Measurements from ENCODE around the gene ALDH9A1.
"Not testable (repeated sequence)": the region's sequence is repeated elsewhere in the genome, so short reads cannot be mapped to it uniquely, and the experiment has no call there.

Gene ALDH9A1

DNA sequence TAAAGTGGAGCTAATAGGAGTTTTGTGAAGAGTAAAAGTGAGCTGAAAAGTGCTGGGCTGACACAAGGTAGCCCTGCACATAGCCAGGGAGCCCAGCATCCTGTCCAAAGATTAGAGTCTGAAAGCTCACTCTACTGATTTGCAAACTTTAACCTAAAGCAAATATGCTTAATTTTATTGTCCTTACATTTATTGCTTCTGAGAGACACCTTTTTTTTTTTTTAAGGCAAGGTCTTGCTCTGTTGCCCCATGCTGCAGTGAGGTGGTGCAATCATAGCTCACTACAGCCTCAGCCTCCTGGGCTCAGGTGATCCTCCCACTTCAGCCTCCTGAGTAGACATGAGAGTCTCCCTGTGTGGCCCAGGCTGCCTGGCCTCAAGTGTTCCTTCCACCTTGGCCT, 50.8 kb downstream of the ALDH9A1 start:
- no peak overlapping the region for H3K4me3 ChIP-seq (ENCODE audit: low read depth, low read length)

DNA sequence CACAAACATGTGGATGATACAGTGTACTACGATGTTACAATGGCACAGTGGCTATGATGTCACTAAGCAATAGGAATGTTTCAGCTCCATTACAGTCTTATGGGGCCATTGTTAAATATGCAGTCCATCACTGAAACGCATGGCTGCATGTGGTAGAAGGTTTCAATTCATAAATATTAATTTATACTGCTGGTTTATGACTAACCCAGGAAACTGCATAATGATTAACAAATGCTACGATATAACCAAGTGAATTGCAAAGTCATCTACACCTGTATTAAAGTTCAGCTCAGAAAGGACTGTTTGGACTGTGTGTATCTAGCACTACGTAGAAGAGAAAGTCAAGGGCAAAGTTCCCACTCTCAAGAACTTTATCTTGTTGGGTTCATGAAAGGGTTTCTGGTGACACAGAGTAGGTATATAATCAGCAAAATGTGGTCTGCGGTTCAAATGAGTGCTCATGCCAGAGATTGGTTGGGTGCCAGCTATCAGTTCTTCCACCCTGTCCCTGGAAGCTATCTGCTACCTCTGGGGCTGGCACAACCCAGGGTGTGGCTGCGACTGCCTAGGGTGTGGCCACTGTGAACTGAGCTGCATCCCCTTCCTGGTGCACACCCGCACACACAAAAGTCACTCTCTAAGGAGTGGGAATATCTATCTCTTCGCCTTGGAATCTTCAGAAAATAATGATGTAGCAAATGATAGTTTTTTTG, 52.6 kb downstream of the ALDH9A1 start:
- no peak overlapping the region for H3K4me3 ChIP-seq (ENCODE audit: low read depth, low read length)

DNA sequence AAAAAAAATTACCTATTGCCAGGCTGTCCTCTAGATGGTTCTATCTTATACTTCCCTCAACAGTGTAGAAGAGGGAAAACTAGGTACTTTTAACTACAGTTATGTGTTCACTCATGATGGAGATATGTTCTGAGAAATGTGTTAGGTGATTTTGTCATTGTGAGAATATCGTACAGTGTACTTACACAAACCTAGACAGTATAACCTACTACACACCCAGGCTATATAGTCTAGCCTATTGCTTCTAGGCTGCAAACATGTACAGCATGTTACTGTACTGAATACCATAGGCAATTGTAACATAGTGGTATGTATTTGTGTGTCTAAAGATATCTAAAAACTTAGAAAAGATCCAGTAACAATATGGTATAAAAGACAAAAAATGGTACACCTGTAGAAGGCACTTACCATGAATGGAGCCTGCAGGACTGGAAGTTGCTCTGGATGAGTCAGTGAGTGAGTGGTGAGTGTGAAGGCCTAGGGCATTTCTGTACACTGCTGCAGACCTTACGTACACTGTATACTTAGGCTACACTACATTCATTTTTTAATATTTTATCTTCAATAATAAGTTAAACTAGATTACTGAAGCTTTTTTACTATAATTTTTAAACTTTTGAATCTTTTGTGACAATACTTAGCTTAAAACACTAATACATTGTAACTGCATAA, 54.2 kb downstream of the ALDH9A1 start:
- no peak overlapping the region for H3K4me3 ChIP-seq (ENCODE audit: low read depth, low read length)

DNA sequence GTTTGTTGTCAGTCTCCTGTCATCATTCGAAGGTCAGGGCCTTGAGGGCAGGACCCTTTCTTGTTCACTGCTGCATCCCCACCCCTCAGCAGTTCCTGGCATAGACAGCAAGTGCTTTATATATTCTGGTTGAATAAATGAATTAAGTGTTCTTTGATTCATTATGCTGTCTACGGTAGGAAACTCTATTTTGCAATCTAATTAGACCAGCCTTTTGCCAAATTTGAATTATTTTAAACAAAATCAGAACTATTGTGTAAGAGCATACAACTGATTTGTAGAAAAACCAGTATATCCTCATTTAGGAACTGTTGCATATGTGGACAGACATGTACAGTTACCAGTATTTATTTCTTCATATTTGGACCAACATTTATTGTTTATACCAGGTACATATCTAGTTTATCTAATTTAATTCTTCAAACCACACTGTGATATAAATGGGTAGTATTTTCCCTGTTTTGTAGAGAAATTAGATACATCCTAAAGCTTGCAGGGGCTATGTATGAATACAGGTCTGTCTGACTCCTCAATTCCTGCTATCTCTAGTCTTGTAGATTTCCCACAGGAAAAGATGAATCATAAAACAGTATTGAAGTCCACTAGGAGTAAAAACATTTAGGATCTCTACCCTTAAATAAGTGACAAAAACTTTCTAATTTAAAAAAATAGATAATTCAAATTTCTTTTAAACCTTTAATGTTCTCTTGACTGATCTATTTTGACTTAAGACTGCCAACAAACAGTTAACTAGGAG, 57.0 kb downstream of the ALDH9A1 start:
- H3K4me3 ChIP-seq (ENCODE audit: low read depth, low read length): no peak overlapping the region

DNA sequence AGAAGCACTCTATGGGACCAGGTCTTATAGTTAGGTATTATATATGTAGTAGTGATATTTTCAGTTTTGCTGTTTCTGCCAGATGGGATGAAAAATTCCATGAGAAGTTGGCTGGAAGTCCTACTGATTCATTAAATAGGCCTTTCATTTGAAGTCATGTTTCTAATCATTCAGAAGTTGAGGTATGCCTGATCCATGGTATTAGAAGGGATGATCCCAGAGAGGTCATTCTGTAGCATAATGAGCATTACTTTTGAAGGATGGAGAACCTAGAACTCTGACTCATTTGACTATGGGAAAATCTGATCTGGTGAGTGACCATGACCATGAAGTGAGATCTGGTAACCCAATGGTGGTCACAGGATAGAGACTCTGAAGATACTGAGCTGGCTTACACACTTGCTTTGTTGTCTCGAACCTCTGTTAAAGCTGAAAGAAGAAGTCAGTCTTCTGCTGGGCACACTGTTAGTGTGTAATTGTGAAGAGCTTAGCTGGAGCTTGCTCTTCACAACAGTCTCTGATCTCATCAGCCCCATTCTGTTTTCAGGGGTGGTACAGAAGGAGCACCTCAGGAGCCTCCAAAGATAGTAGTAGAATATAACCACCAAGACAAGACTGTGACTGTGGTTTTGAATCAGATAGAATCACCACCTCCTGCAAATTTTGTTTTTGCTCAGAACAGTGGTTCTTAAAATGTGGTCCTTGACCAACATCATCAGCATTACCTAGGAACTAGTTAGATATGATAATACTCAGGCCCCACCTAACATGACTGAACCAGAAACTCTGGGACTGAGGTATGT, 58.3 kb downstream of the ALDH9A1 start:
- no peak overlapping the region for H3K4me3 ChIP-seq (ENCODE audit: low read depth, low read length)

DNA sequence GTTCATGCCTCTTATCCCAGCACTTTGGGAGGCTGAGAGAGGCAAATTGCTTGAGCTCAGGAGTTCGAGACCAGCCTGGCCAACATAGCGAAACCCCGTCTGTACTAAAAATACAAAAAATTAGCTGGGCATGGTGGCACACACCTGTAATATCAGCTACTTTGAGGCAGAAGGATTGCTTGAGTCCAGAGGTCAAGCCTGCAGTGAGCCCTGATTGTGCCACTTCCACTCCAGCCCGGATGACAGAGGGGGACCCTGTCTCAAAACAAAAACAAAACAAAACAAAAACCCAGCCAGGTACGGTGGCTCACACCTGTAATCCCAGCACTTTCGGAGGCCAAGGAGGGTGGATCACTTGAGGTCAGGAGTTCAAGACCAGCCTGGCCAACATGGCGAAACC, 60.2 kb downstream of the ALDH9A1 start:
- H3K4me3 ChIP-seq (ENCODE audit: low read depth, low read length): not testable (repeated sequence)

DNA sequence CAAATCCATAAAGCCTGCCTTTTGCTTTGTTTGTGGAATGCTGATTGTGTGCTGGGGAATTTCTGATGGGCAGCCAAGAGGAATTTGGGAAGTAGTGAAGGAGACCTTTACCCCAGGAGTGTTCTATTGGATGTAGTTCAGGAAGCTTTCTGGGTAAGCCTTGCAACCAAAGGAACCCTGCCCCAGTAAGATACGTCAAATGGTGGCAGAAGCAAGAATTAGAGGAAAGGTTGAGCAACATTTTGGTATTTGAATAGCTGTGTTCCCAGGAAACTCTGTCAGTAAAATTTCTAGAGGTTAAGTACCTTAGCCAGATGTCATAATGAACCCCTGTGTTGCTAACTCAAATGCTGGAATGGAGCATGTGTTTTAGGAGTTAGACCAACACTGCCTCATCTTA, 60.9 kb downstream of the ALDH9A1 start:
- H3K4me3 ChIP-seq (ENCODE audit: low read depth, low read length): no peak overlapping the region

DNA sequence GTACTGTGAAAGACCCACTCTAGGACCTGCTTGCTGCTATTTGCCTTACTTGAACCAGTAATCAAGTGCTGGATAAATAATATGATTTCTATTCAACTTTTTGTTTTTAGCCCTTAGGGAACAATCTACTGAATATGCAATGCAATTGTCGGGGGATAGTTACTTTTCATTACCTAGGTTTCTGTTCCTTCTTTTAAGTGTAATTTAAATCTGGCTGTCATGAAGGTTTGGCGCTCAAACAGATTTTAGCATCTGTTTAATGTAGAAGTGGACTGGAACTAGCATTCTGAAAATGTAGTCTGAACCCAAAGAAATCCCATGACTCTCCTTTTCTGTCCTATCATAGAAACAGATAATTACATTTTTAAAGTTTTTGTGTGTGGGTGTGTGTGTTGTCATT, 62.5 kb downstream of the ALDH9A1 start:
- no peak overlapping the region for H3K4me3 ChIP-seq (ENCODE audit: low read depth, low read length)

DNA sequence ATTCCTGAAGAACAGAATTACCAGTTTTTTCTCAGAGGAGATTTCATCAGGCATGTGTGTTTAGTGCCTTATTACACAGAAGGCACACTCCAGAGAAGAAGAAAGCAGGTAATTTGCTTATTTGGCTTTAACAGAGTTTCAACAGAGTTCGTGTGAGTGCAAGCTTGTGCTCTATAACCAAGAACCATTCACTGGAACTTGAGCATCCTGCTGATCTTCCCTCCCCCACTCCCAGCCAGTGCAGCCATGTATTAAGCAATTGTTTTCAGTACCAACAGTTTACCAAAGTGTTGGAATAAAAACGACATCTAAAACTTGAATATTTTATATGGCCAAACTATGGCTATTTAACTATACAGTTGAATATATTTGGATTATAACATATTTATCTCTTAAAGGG, 63.0 kb downstream of the ALDH9A1 start:
- H3K4me3 ChIP-seq (ENCODE audit: low read depth, low read length): no peak overlapping the region

DNA sequence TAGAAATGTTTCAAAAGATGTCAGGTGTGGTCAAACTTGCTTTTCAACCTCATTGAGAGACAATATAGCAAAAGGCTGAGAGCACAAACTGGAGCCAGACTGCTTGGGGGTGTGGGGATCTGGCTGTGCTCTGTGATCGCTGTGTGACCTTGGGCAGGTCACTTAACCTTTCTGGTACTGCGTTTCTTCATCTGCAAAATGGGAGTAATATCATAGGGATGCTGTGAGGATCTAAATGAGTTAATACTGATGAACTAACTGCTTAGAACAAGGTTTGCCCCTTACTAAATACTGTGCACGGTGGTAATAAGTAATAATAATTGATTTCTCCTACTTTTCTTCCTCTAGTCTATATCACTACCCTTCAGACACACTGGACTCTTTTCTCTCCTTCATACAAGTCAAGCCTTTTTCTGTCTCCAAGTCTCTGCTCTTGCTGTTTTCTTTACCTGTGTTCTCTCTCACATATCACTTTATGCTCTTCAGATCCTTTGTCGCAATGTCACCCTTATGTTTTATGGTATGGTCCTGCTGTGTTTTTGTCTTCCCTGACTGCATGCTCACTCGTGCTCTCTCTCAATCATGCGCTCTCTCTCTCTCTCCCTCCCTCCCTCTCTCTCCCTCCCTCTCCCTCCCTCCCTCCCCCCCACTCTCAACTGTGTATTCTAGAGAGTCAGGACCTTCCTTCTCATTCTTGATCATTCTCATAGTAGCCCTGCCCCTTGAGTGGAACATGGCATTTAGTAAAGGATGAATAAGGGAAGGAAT, 64.0 kb downstream of the ALDH9A1 start:
- no peak overlapping the region for H3K4me3 ChIP-seq (ENCODE audit: low read depth, low read length)

DNA sequence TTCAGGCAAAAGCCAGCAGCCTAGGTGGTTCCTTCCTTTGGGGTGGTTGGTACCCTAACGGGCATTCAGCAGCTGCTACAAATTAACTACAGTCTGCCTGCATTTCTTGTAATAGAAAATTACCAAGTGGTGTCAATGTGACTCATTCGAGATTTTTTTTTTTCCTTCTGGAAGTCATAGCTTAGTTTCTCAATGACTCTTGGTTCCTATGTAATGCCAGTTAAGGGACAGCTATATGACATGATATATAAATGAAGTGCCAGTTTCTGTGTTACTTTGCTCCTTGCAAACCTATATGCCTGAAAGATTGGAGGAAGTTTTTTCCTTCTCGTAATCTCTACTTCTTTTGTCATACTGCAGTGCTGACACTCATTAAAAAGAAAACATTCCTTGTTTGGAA, 64.7 kb downstream of the ALDH9A1 start:
- H3K4me3 ChIP-seq (ENCODE audit: low read depth, low read length): no peak overlapping the region

DNA sequence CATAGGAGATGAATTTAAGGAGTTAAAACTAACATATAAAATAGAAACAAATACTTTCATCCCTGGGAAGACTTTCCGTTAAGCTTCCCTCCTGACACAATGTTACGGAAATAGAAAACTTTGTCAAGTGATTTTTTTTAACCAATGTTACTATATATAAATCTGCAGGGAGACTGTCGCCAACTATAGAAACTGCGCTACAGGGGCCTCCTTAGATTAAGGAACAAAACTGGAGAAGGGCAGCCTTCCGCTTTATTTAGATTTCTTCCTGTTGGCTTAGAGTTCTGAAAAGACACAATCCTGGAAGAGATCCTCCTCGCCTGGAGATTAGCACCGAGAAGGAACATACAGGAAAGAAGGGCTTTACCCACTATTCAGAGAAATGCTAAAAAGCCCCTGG, 65.9 kb downstream of the ALDH9A1 start:
- H3K4me3 ChIP-seq (ENCODE audit: low read depth, low read length): peak overlapping the region; percentile 82

DNA sequence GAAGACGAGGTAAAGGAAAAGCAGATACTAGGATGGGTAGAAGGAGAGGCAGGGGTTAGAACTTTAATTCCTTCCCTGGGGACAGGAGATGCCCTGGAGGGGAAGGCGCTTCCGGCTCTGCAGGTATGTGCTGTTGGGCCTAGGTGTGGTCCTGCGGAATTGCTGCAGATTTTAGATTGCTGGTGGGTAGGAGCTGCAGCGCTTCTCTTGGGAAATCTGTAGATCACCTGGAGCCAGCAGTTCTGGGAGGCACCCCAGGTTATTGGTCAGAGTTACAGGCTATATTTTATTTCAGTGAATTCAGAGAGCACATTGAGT, 66.3 kb downstream of the ALDH9A1 start:
- H3K4me3 ChIP-seq (ENCODE audit: low read depth, low read length): peak overlapping the region; percentile 82

DNA sequence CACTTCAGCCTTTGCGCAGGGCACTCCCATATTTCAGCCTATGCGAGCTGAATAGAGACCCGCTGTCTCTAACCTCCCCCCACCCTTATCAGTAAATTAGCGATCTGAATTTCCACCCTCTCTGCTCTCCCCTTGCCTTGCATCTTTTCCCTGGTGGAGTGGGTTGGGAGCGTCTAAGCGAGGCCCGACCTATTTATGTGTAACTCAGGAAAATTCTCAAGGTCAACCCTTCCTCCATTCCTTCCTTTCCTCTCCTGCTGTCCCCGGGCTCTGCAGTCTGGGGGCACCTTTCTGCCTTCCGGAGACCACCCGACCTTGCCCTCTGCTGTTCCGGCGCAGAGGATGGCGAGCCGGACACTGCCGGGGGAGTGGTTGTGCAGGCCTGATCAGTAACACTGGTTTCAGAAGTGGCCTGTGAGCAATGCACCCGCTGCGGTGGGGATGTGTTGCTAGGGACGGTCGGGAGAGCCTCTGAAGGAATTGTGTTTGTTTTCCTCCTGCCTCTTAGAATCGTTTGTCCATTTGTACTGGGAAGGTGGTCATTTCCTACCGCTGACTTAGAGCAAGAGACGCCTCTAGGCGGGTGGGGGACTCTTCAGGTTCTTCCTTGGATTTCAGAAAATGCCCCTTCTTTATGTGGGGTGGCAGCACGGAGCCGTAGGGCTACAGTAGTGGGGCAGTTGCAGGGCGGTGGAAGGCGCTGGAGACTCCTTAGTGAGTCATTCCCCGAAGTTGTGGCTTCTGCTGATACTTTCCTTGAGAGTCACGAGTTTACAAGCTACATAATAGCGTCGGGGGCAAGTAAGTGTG, 66.8 kb downstream of the ALDH9A1 start:
- H3K4me3 ChIP-seq (ENCODE audit: low read depth, low read length): peak overlapping the region; percentile 82

DNA sequence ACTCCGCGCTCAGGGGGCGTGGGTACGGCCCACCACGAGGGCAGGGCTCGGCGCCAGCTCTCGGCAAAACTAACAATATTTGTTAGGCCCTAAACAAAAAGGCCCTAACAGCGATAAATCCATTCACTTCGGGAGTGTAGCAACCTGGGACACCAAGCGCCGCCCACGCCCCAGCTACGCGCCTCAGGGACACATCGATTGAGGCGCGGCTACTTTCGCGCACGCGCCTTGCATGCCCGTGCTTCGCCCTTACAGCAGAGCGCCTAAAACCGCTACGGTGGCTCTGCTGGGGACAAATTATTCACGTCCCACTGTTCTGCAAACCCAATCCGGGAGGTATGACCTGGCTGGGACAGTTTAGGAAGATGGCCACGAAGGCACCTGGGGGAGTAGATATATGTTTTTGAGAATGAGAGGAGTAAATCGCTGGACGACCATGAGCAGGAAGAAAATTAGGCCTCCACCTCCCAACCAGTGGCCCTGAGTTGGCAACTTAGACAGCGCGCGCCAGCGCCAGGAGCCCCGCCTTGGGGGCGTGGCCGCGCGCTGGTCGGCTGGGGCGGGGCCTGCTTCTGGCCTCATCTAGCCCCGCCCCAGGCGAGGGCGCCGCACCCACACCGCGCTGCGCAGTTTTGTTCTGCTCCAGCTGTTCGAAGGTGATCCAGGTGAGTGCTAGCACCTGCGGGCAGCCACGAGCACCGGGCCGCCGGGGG, 67.6 kb downstream of the ALDH9A1 start, which contains the start of gene MGST3:
TSS of gene MGST3 (plus strand) at position 606 of the 713 bp plus-strand sequence. CDS start 18,614 bp downstream, outside the sequence.
- peak within 1 kb of the TSS; percentile 82 for H3K4me3 ChIP-seq (ENCODE audit: low read depth, low read length)

DNA sequence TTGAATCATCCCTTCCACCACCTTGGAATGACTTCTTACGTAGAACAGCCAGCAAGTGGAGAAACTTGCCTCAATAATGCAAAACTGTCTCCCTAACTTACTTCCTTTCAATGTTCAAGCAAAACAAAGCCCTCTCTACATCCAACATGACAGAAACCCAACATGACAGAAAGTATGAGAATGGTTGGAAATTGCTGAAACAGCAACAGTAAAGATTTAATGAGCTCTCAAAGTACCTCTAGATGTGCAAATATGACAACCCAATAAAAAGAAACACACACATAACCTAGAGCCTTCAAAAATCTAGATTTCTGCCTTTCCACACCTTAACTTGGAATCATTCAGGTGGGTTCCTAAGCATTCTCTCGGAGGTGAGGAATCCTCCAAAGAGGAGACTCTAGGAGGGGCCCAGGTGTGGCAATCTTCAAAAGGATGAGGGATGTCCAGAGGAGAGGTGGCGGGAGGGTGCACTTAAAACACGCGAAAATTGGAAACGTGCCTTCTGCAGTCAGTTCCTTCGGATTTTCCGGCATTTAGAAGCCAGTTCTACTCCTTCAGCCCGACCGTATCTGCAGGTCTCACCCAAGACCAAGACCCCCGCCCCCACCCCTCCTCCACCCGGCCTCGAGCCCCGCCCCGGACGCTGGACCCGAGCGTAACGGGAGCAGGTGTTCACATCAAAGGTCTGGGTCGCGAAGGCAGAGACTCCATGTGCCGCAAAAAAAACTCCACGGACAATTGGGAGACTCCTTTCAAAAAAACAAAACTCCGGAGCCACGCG, 68.3 kb downstream of the ALDH9A1 start:
- H3K4me3 ChIP-seq (ENCODE audit: low read depth, low read length): peak overlapping the region; percentile 82

DNA sequence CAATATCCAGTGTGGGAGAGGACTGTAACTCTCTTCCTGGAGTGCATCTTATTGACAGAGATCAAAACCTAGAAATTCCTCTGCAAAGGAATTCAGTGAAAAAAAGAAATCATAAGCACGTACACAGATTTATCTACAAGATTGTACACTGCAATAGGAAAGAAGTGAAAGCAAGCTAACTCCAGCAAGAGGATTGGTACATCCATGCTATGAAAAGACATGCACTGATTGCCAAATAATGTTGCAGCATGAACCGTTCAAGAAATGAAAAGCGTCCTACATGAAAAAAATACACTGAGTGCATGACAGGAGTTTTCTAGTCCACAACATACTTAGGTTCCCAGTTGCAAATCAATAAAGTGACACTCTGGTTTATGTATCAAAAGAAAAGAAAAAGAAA, 69.2 kb downstream of the ALDH9A1 start:
- H3K4me3 ChIP-seq (ENCODE audit: low read depth, low read length): no peak overlapping the region

DNA sequence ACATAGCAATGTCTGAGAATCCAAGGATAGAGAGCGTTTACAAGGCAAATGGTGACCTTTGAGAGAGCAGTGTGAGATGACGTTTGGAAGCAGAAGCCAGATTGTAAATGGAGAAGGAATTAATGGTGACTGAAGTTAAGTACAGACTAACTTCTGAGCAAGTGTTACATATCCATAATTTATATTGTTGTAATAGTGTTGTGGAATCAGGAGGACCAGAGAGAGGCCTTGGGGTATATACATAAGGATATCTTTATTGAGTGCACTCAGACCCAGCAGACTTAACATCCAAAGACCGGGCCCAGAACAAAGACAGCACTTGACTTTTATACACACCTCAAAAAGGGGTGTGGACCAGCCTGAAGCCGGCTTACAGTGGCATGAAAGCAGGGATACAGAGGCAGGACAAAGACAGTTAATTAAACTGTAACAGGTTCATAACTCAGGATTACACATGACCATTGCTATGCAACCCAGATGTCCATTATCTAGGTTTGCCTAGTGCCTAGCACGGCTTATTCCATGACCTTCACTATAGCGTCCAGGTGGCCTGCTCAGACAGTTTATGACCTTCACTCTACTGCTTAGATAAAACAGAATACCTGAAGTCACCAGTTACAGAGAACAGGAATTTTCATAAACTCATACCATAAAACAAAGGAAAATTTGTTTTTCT, 70.1 kb downstream of the ALDH9A1 start:
- H3K4me3 ChIP-seq (ENCODE audit: low read depth, low read length): no peak overlapping the region
